ENCODE data around the gene TECR.
A peak's percentile ranks its signal among the peaks of the same experiment; 100 is the strongest.
"Not testable (repeated sequence)": the region's sequence is repeated elsewhere in the genome, so short reads cannot be mapped to it uniquely, and the experiment has no call there.

TECR gene

GRCh38 chr19:14497228-14497921 is 32.0 kb upstream of the TECR start:
- Histone ChIP-seq H3K4me1 (ENCODE audit: insufficient read depth, low read length) (peaks cover 21% of the 10 kb centered on the region), H3K9me3 (ENCODE audit: low read length) (no peaks in the 10 kb centered on the region), H3K36me3 (ENCODE audit: insufficient read depth, low read length) (peaks cover 6% of the 10 kb centered on the region), H2AFZ (ENCODE audit: low read depth, low read length) (no peak overlapping the region), H3K27me3 (ENCODE audit: insufficient read depth, low read length) (peaks cover 2% of the 10 kb centered on the region), H3K4me3 (ENCODE audit: low read length) (no peak overlapping the region)

GRCh38 chr19:14502334-14503092 is 26.9 kb upstream of the TECR start:
- H3K9me3 ChIP-seq (ENCODE audit: low read length): no peaks in the 10 kb centered on the region
- peaks cover 4% of the 10 kb centered on the region for H3K27me3 ChIP-seq (ENCODE audit: insufficient read depth, low read length)
- no peak overlapping the region for H2AFZ ChIP-seq (ENCODE audit: low read depth, low read length)
- H3K4me1 ChIP-seq (ENCODE audit: insufficient read depth, low read length): peaks cover 4% of the 10 kb centered on the region
- no peak overlapping the region for H3K4me3 ChIP-seq (ENCODE audit: low read length)
- H3K36me3 ChIP-seq (ENCODE audit: insufficient read depth, low read length): no peaks in the 10 kb centered on the region

- Histone ChIP-seq H3K9me3 (ENCODE audit: low read length) (no peaks in the 10 kb centered on the region), H2AFZ (ENCODE audit: low read depth, low read length) (no peak overlapping the region), H3K4me1 (ENCODE audit: insufficient read depth, low read length) (no peaks in the 10 kb centered on the region), H3K27me3 (ENCODE audit: insufficient read depth, low read length) (peaks cover 4% of the 10 kb centered on the region), H3K4me3 (ENCODE audit: low read length) (no peak overlapping the region), H3K36me3 (ENCODE audit: insufficient read depth, low read length) (no peaks in the 10 kb centered on the region)
Measured at GRCh38 chr19:14503285-14503684, 26.1 kb upstream of the TECR start.

GRCh38 chr19:14504575-14504974 is 24.8 kb upstream of the TECR start:
- H3K4me1 ChIP-seq (ENCODE audit: insufficient read depth, low read length); H3K36me3 ChIP-seq (ENCODE audit: insufficient read depth, low read length); H3K9me3 ChIP-seq (ENCODE audit: low read length); H3K27me3 ChIP-seq (ENCODE audit: insufficient read depth, low read length); H3K4me3 ChIP-seq (ENCODE audit: low read length); H2AFZ ChIP-seq (ENCODE audit: low read depth, low read length): not testable (repeated sequence)

GRCh38 chr19:14505488-14506239 is 23.7 kb upstream of the TECR start:
- no peak overlapping the region for H3K4me3 ChIP-seq (ENCODE audit: low read length)

GRCh38 chr19:14507704-14508542 is 21.5 kb upstream of the TECR start:
- H3K27me3 ChIP-seq (ENCODE audit: insufficient read depth, low read length): peaks cover 4% of the 10 kb centered on the region
- peaks cover 2% of the 10 kb centered on the region for H3K4me1 ChIP-seq (ENCODE audit: insufficient read depth, low read length)
- no peak overlapping the region for H3K4me3 ChIP-seq (ENCODE audit: low read length)
- H3K36me3 ChIP-seq (ENCODE audit: insufficient read depth, low read length): no peaks in the 10 kb centered on the region
- no peak overlapping the region for H2AFZ ChIP-seq (ENCODE audit: low read depth, low read length)
- no peaks in the 10 kb centered on the region for H3K9me3 ChIP-seq (ENCODE audit: low read length)

More at GRCh38 chr19:14505488-14506239, 23.7 kb upstream of the TECR start:
- Histone ChIP-seq H3K36me3 (ENCODE audit: insufficient read depth, low read length) (no peaks in the 10 kb centered on the region), H3K4me1 (ENCODE audit: insufficient read depth, low read length) (peaks cover 2% of the 10 kb centered on the region), H3K27me3 (ENCODE audit: insufficient read depth, low read length) (peaks cover 4% of the 10 kb centered on the region), H2AFZ (ENCODE audit: low read depth, low read length) (no peak overlapping the region), H3K9me3 (ENCODE audit: low read length) (no peaks in the 10 kb centered on the region)

GRCh38 chr19:14510311-14511228 is 18.8 kb upstream of the TECR start:
- no peaks in the 10 kb centered on the region for H3K9me3 ChIP-seq (ENCODE audit: low read length)
- H3K4me3 ChIP-seq (ENCODE audit: low read length): no peak overlapping the region
- H3K27me3 ChIP-seq (ENCODE audit: insufficient read depth, low read length): no peaks in the 10 kb centered on the region
- H3K36me3 ChIP-seq (ENCODE audit: insufficient read depth, low read length): peaks cover 17% of the 10 kb centered on the region
- H2AFZ ChIP-seq (ENCODE audit: low read depth, low read length): no peak overlapping the region
- peaks cover 8% of the 10 kb centered on the region for H3K4me1 ChIP-seq (ENCODE audit: insufficient read depth, low read length)

- Histone ChIP-seq H3K27me3 (ENCODE audit: insufficient read depth, low read length) (no peaks in the 10 kb centered on the region), H2AFZ (ENCODE audit: low read depth, low read length) (no peak overlapping the region), H3K4me1 (ENCODE audit: insufficient read depth, low read length) (peaks cover 14% of the 10 kb centered on the region), H3K9me3 (ENCODE audit: low read length) (no peaks in the 10 kb centered on the region), H3K4me3 (ENCODE audit: low read length) (no peak overlapping the region), H3K36me3 (ENCODE audit: insufficient read depth, low read length) (peaks cover 23% of the 10 kb centered on the region)
Measured at GRCh38 chr19:14511229-14511593, 18.2 kb upstream of the TECR start.

- H2AFZ ChIP-seq (ENCODE audit: low read depth, low read length): no peak overlapping the region
- H3K9me3 ChIP-seq (ENCODE audit: low read length): no peaks in the 10 kb centered on the region
- H3K27me3 ChIP-seq (ENCODE audit: insufficient read depth, low read length): no peaks in the 10 kb centered on the region
- no peak overlapping the region for H3K4me3 ChIP-seq (ENCODE audit: low read length)
- H3K4me1 ChIP-seq (ENCODE audit: insufficient read depth, low read length): peaks cover 26% of the 10 kb centered on the region
- H3K36me3 ChIP-seq (ENCODE audit: insufficient read depth, low read length): peaks cover 31% of the 10 kb centered on the region
Measured at GRCh38 chr19:14512406-14512961, 16.9 kb upstream of the TECR start.

- no peaks in the 10 kb centered on the region for H3K27me3 ChIP-seq (ENCODE audit: insufficient read depth, low read length)
Measured at GRCh38 chr19:14514215-14514863, 15.1 kb upstream of the TECR start.

GRCh38 chr19:14515501-14516047 is 13.8 kb upstream of the TECR start:
- Histone ChIP-seq H3K27me3 (ENCODE audit: insufficient read depth, low read length) (no peaks in the 10 kb centered on the region), H3K36me3 (ENCODE audit: insufficient read depth, low read length) (peaks cover 31% of the 10 kb centered on the region), H2AFZ (ENCODE audit: low read depth, low read length) (no peak overlapping the region), H3K4me1 (ENCODE audit: insufficient read depth, low read length) (peaks cover 36% of the 10 kb centered on the region), H3K4me3 (ENCODE audit: low read length) (peak overlapping the region; percentile 88), H3K9me3 (ENCODE audit: low read length) (no peaks in the 10 kb centered on the region)

More at GRCh38 chr19:14514215-14514863, 15.1 kb upstream of the TECR start:
- Histone ChIP-seq H3K36me3 (ENCODE audit: insufficient read depth, low read length) (peaks cover 31% of the 10 kb centered on the region), H2AFZ (ENCODE audit: low read depth, low read length) (no peak overlapping the region), H3K4me3 (ENCODE audit: low read length) (no peak overlapping the region), H3K4me1 (ENCODE audit: insufficient read depth, low read length) (peaks cover 30% of the 10 kb centered on the region), H3K9me3 (ENCODE audit: low read length) (no peaks in the 10 kb centered on the region)
